ENCODE data around the gene LYVE1.

LYVE1 gene

GRCh38 chr11:10584071-10584501 lies 15.6 kb upstream of the LYVE1 start:
- TF ChIP-seq POLR2AphosphoS5 (IDR thresholded peaks at IDR 0.05; ENCODE audit: low read depth, low read length) (no peak), REST (IDR thresholded peaks at IDR 0.05; ENCODE audit: insufficient read depth in 1 of 2, low read depth in 2 of 2, low read length in 2 of 2) (no peak), FOXP2 (optimal IDR thresholded peaks at IDR 0.05; ENCODE audit: borderline replicate concordance, extremely low read depth, extremely low read length, insufficient read depth) (no peak), SIN3A (IDR thresholded peaks at IDR 0.05; ENCODE audit: borderline replicate concordance, insufficient read depth, low read length) (no peak), TAF1 (IDR thresholded peaks at IDR 0.05; ENCODE audit: borderline replicate concordance, insufficient read depth, low read length) (no peak)

- TF ChIP-seq POLR2AphosphoS5 (IDR thresholded peaks at IDR 0.05; ENCODE audit: low read depth, low read length) (no peak), REST (IDR thresholded peaks at IDR 0.05; ENCODE audit: insufficient read depth in 1 of 2, low read depth in 2 of 2, low read length in 2 of 2) (no peak), FOXP2 (optimal IDR thresholded peaks at IDR 0.05; ENCODE audit: borderline replicate concordance, extremely low read depth, extremely low read length, insufficient read depth) (no peak)
These were observed 13.1 kb upstream of the LYVE1 start for GRCh38 chr11:10581481-10582019.

GRCh38 chr11:10580623-10581022 lies 12.2 kb upstream of the LYVE1 start:
- TF ChIP-seq FOXP2 (optimal IDR thresholded peaks at IDR 0.05; ENCODE audit: borderline replicate concordance, extremely low read depth, extremely low read length, insufficient read depth) (no peak), SIN3A (IDR thresholded peaks at IDR 0.05; ENCODE audit: borderline replicate concordance, insufficient read depth, low read length) (no peak), REST (IDR thresholded peaks at IDR 0.05; ENCODE audit: insufficient read depth in 1 of 2, low read depth in 2 of 2, low read length in 2 of 2) (no peak), POLR2AphosphoS5 (IDR thresholded peaks at IDR 0.05; ENCODE audit: low read depth, low read length) (no peak), TAF1 (IDR thresholded peaks at IDR 0.05; ENCODE audit: borderline replicate concordance, insufficient read depth, low read length) (no peak)

GRCh38 chr11:10579700-10580099 lies 11.2 kb upstream of the LYVE1 start:
- TF ChIP-seq TAF1 (IDR thresholded peaks at IDR 0.05; ENCODE audit: borderline replicate concordance, insufficient read depth, low read length), result no peak
- TF ChIP-seq POLR2AphosphoS5 (IDR thresholded peaks at IDR 0.05; ENCODE audit: low read depth, low read length), result no peak
- no peak for TF ChIP-seq SIN3A (IDR thresholded peaks at IDR 0.05; ENCODE audit: borderline replicate concordance, insufficient read depth, low read length)
- TF ChIP-seq FOXP2 (optimal IDR thresholded peaks at IDR 0.05; ENCODE audit: borderline replicate concordance, extremely low read depth, extremely low read length, insufficient read depth), result no peak
- no peak for TF ChIP-seq REST (IDR thresholded peaks at IDR 0.05; ENCODE audit: insufficient read depth in 1 of 2, low read depth in 2 of 2, low read length in 2 of 2)

GRCh38 chr11:10576035-10576398 lies 7.6 kb upstream of the LYVE1 start:
- TF ChIP-seq TAF1 (IDR thresholded peaks at IDR 0.05; ENCODE audit: borderline replicate concordance, insufficient read depth, low read length) (no peak), POLR2AphosphoS5 (IDR thresholded peaks at IDR 0.05; ENCODE audit: low read depth, low read length) (no peak), SIN3A (IDR thresholded peaks at IDR 0.05; ENCODE audit: borderline replicate concordance, insufficient read depth, low read length) (no peak), FOXP2 (optimal IDR thresholded peaks at IDR 0.05; ENCODE audit: borderline replicate concordance, extremely low read depth, extremely low read length, insufficient read depth) (no peak), REST (IDR thresholded peaks at IDR 0.05; ENCODE audit: insufficient read depth in 1 of 2, low read depth in 2 of 2, low read length in 2 of 2) (no peak)
